MM.1S (cell line): ENCODE results near the gene SLC35G3.

Source experiments
- EZH2 ChIP-seq: fragments of 300-600 bp; sonication (generic); optimal IDR thresholded peaks from 2 replicates; pipeline ENCODE3; 2017; ENCODE audit warnings: low read depth, mild to moderate bottlenecking, antibody characterized with exemption, low read length, mixed read lengths
- EZH2phosphoT487 ChIP-seq: fragments of 300-600 bp; sonication (generic); IDR thresholded peaks from 2 replicates; pipeline ENCODE4 v1.6.1; 2018; ENCODE audit warnings: antibody characterized with exemption, low read length
- TF ChIP-seq, protein P1 (sequence below): fragments of 300-600 bp; sonication (generic); IDR thresholded peaks from 2 replicates; pipeline ENCODE4 v1.5.1; 2016; ENCODE audit warnings: antibody characterized with exemption, low read length, mixed read lengths

- TF ChIP-seq, protein P1, sequence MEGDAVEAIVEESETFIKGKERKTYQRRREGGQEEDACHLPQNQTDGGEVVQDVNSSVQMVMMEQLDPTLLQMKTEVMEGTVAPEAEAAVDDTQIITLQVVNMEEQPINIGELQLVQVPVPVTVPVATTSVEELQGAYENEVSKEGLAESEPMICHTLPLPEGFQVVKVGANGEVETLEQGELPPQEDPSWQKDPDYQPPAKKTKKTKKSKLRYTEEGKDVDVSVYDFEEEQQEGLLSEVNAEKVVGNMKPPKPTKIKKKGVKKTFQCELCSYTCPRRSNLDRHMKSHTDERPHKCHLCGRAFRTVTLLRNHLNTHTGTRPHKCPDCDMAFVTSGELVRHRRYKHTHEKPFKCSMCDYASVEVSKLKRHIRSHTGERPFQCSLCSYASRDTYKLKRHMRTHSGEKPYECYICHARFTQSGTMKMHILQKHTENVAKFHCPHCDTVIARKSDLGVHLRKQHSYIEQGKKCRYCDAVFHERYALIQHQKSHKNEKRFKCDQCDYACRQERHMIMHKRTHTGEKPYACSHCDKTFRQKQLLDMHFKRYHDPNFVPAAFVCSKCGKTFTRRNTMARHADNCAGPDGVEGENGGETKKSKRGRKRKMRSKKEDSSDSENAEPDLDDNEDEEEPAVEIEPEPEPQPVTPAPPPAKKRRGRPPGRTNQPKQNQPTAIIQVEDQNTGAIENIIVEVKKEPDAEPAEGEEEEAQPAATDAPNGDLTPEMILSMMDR = no peak
- TF ChIP-seq EZH2 (no peak), EZH2phosphoT487 (no peak)
Observed at GRCh38 chr17:35227546-35227945, 33.4 kb upstream of the SLC35G3 start.
